ENCODE measurements around the gene B4GALNT1. TPM values are rescaled to one million over a fixed set of nuclear protein-coding genes. Genes with fewer than 3 reads are reported as not detected.

The B4GALNT1 gene
- total and polyA plus RNA-seq, 2 of the 13 experiments (the other 11 are each of a cell fraction or from before 2014, with no cell fraction given) = 4.5 to 5.4 TPM

DNA sequence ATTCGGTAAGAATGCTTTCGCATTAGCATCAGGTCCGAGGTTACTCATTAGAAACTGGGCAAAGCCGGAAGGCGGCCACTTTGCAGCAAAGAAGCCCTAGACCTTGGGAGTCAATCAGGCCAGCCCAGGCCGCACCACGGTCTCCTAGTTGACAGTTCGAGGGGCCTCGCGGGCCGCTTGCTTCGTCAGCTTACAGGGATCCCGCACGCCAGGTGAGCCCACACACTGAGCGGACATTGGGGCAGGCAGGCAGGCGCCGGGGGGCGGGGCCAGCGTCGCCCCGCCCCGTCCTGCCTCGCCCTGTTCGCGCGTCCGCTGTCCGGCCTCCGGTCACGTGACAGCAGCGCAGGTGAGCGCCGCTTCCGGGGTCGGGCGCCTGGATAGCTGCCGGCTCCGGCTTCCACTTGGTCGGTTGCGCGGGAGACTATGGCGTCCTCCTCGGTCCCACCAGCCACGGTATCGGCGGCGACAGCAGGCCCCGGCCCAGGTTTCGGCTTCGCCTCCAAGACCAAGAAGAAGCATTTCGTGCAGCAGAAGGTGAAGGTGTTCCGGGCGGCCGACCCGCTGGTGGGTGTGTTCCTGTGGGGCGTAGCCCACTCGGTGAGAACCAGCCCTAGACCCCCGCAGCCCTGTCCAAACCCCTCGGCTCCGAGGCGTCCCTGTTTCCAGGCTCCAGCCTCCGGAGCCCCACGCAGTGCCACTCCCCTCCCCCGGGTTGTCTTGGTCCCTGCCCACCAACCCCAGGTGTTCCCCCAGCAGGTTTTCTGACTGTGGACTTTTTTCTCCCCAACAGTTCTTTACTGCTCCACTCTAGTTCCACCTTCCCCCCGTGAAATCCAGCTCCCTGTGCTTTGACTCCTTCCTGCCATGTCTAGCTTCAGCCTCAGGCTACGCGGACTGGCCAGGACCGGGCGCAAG, 41.9 kb downstream of the B4GALNT1 start, which contains the start of gene PIP4K2C (continued):
- TF ChIP-seq HNF4A (CRISPR knock-in tag; IDR thresholded peaks at IDR 0.05) = no peak
- TF ChIP-seq SETDB1 (CRISPR knock-in tag; IDR thresholded peaks at IDR 0.05; ENCODE audit: borderline replicate concordance) = no peak
- TF ChIP-seq ZNF883 (CRISPR knock-in tag; IDR thresholded peaks at IDR 0.05; ENCODE audit: not compliant biosample characterization) = peak; percentile 87
- TF ChIP-seq, protein P1, sequence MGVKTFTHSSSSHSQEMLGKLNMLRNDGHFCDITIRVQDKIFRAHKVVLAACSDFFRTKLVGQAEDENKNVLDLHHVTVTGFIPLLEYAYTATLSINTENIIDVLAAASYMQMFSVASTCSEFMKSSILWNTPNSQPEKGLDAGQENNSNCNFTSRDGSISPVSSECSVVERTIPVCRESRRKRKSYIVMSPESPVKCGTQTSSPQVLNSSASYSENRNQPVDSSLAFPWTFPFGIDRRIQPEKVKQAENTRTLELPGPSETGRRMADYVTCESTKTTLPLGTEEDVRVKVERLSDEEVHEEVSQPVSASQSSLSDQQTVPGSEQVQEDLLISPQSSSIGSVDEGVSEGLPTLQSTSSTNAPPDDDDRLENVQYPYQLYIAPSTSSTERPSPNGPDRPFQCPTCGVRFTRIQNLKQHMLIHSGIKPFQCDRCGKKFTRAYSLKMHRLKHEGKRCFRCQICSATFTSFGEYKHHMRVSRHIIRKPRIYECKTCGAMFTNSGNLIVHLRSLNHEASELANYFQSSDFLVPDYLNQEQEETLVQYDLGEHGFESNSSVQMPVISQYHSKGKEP (CRISPR knock-in tag; IDR thresholded peaks at IDR 0.05) = no peak
- TF ChIP-seq, protein P2, sequence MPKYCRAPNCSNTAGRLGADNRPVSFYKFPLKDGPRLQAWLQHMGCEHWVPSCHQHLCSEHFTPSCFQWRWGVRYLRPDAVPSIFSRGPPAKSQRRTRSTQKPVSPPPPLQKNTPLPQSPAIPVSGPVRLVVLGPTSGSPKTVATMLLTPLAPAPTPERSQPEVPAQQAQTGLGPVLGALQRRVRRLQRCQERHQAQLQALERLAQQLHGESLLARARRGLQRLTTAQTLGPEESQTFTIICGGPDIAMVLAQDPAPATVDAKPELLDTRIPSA (CRISPR knock-in tag; IDR thresholded peaks at IDR 0.05; ENCODE audit: borderline replicate concordance) = no peak
- TF ChIP-seq ATF7-NPFF (CRISPR knock-in tag; IDR thresholded peaks at IDR 0.05; ENCODE audit: low read depth) = peak; percentile 72
- 0 out of 2 replicates have a peak, but pooled peaks have one; percentile 52 for TF ChIP-seq ZNF607 (CRISPR knock-in tag; IDR thresholded peaks at IDR 0.05; ENCODE audit: borderline replicate concordance)
- no peak for TF ChIP-seq ZNF567 (CRISPR knock-in tag; IDR thresholded peaks at IDR 0.05; ENCODE audit: borderline replicate concordance)
- TF ChIP-seq YEATS4 (CRISPR knock-in tag; IDR thresholded peaks at IDR 0.05; ENCODE audit: borderline replicate concordance) = no peak
- peak; percentile 96 for TF ChIP-seq SAP130 (CRISPR knock-in tag; IDR thresholded peaks at IDR 0.05; ENCODE audit: low read depth)
- TF ChIP-seq ESRRA (CRISPR knock-in tag; IDR thresholded peaks at IDR 0.05; ENCODE audit: low read depth) = no peak
- TF ChIP-seq ZNF564 (CRISPR knock-in tag; IDR thresholded peaks at IDR 0.05) = no peak
- TF ChIP-seq HNRNPK (IDR thresholded peaks at IDR 0.05; ENCODE audit: low read depth, low read length, poor library complexity, severe bottlenecking) = peak; percentile 72
- no peak for TF ChIP-seq ZNF546 (CRISPR knock-in tag; conservative IDR thresholded peaks at IDR 0.05)
- 0 out of 2 replicates have a peak, but pooled peaks have one; percentile 34 for TF ChIP-seq RNF2 (conservative IDR thresholded peaks at IDR 0.05; ENCODE audit: low read depth)
- TF ChIP-seq ZNF12 (CRISPR knock-in tag; IDR thresholded peaks at IDR 0.05) = peak; percentile 38; the same call in 1 of the 2 replicates
- TF ChIP-seq ASH2L (IDR thresholded peaks at IDR 0.05; ENCODE audit: insufficient read length, low read depth, low read length) = peak; percentile 46
- TF ChIP-seq TMF1 (CRISPR knock-in tag; IDR thresholded peaks at IDR 0.05; ENCODE audit: low read depth) = no peak
- no peak for TF ChIP-seq ZNF496 (CRISPR knock-in tag; IDR thresholded peaks at IDR 0.05; ENCODE audit: insufficient replicate concordance)
- TF ChIP-seq, protein P3, sequence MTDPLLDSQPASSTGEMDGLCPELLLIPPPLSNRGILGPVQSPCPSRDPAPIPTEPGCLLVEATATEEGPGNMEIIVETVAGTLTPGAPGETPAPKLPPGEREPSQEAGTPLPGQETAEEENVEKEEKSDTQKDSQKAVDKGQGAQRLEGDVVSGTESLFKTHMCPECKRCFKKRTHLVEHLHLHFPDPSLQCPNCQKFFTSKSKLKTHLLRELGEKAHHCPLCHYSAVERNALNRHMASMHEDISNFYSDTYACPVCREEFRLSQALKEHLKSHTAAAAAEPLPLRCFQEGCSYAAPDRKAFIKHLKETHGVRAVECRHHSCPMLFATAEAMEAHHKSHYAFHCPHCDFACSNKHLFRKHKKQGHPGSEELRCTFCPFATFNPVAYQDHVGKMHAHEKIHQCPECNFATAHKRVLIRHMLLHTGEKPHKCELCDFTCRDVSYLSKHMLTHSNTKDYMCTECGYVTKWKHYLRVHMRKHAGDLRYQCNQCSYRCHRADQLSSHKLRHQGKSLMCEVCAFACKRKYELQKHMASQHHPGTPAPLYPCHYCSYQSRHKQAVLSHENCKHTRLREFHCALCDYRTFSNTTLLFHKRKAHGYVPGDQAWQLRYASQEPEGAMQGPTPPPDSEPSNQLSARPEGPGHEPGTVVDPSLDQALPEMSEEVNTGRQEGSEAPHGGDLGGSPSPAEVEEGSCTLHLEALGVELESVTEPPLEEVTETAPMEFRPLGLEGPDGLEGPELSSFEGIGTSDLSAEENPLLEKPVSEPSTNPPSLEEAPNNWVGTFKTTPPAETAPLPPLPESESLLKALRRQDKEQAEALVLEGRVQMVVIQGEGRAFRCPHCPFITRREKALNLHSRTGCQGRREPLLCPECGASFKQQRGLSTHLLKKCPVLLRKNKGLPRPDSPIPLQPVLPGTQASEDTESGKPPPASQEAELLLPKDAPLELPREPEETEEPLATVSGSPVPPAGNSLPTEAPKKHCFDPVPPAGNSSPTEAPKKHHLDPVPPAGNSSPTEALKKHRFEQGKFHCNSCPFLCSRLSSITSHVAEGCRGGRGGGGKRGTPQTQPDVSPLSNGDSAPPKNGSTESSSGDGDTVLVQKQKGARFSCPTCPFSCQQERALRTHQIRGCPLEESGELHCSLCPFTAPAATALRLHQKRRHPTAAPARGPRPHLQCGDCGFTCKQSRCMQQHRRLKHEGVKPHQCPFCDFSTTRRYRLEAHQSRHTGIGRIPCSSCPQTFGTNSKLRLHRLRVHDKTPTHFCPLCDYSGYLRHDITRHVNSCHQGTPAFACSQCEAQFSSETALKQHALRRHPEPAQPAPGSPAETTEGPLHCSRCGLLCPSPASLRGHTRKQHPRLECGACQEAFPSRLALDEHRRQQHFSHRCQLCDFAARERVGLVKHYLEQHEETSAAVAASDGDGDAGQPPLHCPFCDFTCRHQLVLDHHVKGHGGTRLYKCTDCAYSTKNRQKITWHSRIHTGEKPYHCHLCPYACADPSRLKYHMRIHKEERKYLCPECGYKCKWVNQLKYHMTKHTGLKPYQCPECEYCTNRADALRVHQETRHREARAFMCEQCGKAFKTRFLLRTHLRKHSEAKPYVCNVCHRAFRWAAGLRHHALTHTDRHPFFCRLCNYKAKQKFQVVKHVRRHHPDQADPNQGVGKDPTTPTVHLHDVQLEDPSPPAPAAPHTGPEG (CRISPR knock-in tag; IDR thresholded peaks at IDR 0.05) = no peak
- TF ChIP-seq ZNF652 (CRISPR knock-in tag; IDR thresholded peaks at IDR 0.05; ENCODE audit: borderline replicate concordance, low read depth) = no peak
